Smooth muscle cell (in vitro differentiated cells): ENCODE measurements around the gene PSMA3. TPM values are rescaled to one million over a fixed set of nuclear protein-coding genes. Genes with fewer than 3 reads are reported as not detected.

Experiments used
- DNase-seq: peaks from one replicate; lab custom pipeline; 2025; ENCODE audit not compliant: unreplicated experiment; lab: John Stamatoyannopoulos, UW
- H2AFZ ChIP-seq: fragments of 200-600 bp; sonication (generic); 2 replicates; pipeline ENCODE4 v1.6.0; 2016; ENCODE audit warnings: antibody characterized with exemption, low read depth, mild to moderate bottlenecking
- H3F3A ChIP-seq: fragments of 200-600 bp; sonication (generic); 2 replicates; pipeline ENCODE4 v1.6.0; 2017; ENCODE audit warnings: antibody characterized with exemption, low read depth
- H3K27ac ChIP-seq: fragments of 200-600 bp; sonication (generic); 2 replicates; pipeline ENCODE4 v1.5.1; 2016; ENCODE audit warnings: low read depth, mild to moderate bottlenecking
- H3K27me3 ChIP-seq: fragments of 200-600 bp; sonication (generic); 2 replicates; pipeline ENCODE4 v1.6.1; 2016; ENCODE audit warnings: low read depth, mild to moderate bottlenecking
- H3K36me3 ChIP-seq: fragments of 200-600 bp; sonication (generic); 2 replicates; pipeline ENCODE4 v1.5.1; 2016; ENCODE audit warnings: low read depth
- H3K4me1 ChIP-seq: fragments of 200-600 bp; sonication (generic); 2 replicates; pipeline ENCODE4 v1.5.1; 2016; ENCODE audit warnings: low read depth
- H3K4me2 ChIP-seq: fragments of 200-600 bp; sonication (generic); 2 replicates; pipeline ENCODE4 v1.6.0; 2016; ENCODE audit warnings: mild to moderate bottlenecking
- H3K4me3 ChIP-seq: fragments of 200-600 bp; sonication (generic); 2 replicates; pipeline ENCODE4 v1.5.1; 2016; ENCODE audit warnings: mild to moderate bottlenecking
- H3K79me2 ChIP-seq: fragments of 200-600 bp; sonication (generic); 2 replicates; pipeline ENCODE4 v1.6.0; 2016; ENCODE audit warnings: low read depth, mild to moderate bottlenecking
- H3K9ac ChIP-seq: fragments of 200-600 bp; sonication (generic); 2 replicates; pipeline ENCODE4 v1.6.0; 2016; ENCODE audit warnings: low read depth
- H3K9me3 ChIP-seq: fragments of 200-600 bp; sonication (generic); replicated peaks from 2 replicates; pipeline ENCODE4 v1.5.1; 2016; ENCODE audit warnings: low read depth
- H4K20me1 ChIP-seq: fragments of 200-600 bp; sonication (generic); 2 replicates; pipeline ENCODE4 v1.6.0; 2016; ENCODE audit warnings: low read depth
- WGBS: methylation state at CpG from one replicate; pipeline ENCODE4 v1.1.7; 2016; ENCODE audit warnings: low lambda C conversion rate; 5-methylcytosine and 5-hydroxymethylcytosine counted together
- polyA plus RNA-seq: library from polyadenylated mRNA; unstranded; fragments of >200 nt; fragmentation: Nextera tagmentation; extraction: Ambion mirVana; gene quantifications from 2 replicates; pipeline ENCODE4 v1.2.1, GENCODE V29; 2016
- total RNA-seq: library from RNA; depleted of rRNA; stranded (reverse); fragments of >200 nt; gene quantifications from 2 replicates; pipeline ENCODE4 v1.2.3, GENCODE V29; 2014
- TF ChIP-seq, protein P1 (sequence below): fragments of 200-600 bp; sonication (generic); IDR thresholded peaks from 2 replicates; pipeline ENCODE4 v1.5.1; 2017; ENCODE audit warnings: borderline replicate concordance, mild to moderate bottlenecking, antibody characterized with exemption; ENCODE audit not compliant: insufficient read depth, poor library complexity, severe bottlenecking

Gene PSMA3
- total and polyA plus RNA-seq, 2 experiments from 2014 or later = 133 to 189 TPM

- no peak overlapping the region for H2AFZ ChIP-seq
- TF ChIP-seq, protein P1, sequence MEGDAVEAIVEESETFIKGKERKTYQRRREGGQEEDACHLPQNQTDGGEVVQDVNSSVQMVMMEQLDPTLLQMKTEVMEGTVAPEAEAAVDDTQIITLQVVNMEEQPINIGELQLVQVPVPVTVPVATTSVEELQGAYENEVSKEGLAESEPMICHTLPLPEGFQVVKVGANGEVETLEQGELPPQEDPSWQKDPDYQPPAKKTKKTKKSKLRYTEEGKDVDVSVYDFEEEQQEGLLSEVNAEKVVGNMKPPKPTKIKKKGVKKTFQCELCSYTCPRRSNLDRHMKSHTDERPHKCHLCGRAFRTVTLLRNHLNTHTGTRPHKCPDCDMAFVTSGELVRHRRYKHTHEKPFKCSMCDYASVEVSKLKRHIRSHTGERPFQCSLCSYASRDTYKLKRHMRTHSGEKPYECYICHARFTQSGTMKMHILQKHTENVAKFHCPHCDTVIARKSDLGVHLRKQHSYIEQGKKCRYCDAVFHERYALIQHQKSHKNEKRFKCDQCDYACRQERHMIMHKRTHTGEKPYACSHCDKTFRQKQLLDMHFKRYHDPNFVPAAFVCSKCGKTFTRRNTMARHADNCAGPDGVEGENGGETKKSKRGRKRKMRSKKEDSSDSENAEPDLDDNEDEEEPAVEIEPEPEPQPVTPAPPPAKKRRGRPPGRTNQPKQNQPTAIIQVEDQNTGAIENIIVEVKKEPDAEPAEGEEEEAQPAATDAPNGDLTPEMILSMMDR = no peak
- no peak overlapping the region for H3K9ac ChIP-seq
- peaks cover 5% of the 10 kb centered on the region for H4K20me1 ChIP-seq
- no peaks in the 10 kb centered on the region for H3F3A ChIP-seq
- H3K9me3 ChIP-seq = no peaks in the 10 kb centered on the region
- peaks cover 47% of the 10 kb centered on the region for H3K79me2 ChIP-seq
- H3K4me3 ChIP-seq = no peak overlapping the region
- peaks cover 6% of the 10 kb centered on the region for H3K36me3 ChIP-seq
- no peaks in the 10 kb centered on the region for H3K4me1 ChIP-seq
- no peaks in the 10 kb centered on the region for H3K27me3 ChIP-seq
- 87% methylated on average over 2 of the region's 2 CpGs for WGBS
- H3K27ac ChIP-seq = no peak overlapping the region
- no peak for DNase-seq
- H3K4me2 ChIP-seq = no peak overlapping the region
Measured at GRCh38 chr14:58305730-58306129, 61.1 kb downstream of the PSMA3 start.

DNA sequence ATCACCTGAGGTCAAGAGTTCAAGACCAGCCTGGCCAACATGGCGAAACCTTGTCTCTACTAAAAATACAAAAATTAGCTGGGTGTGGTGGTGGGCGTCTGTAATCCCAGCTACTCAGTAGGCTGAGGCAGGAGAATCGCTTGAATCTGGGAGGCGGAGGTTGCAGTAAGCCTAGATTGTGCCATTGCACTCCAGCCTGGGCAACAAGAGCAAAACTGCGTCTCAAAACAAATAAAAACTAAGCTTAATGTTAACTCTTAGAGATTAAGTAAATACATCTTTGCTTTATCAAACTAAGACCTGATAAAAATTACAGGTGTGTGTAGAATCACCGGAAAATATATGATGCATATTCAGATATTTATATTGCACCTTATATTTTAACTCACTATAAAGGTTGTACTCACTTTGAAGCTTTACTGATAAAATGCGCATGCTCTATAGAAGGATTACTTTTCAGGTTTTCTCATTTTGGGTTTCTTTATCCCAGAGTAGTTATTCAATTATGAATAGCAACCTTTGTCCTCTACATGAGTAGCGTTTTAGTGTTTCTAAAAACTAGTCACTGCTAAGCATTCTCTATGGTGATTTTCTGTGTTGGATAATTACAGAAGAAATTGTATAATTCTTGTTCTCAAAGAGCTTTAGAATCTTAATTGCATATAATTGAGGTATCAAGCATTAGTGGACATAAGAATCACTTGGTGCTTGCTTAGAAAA, 63.1 kb downstream of the PSMA3 start:
- TF ChIP-seq, protein P1 = no peak
- no peaks in the 10 kb centered on the region for H3F3A ChIP-seq
- H3K27me3 ChIP-seq = no peaks in the 10 kb centered on the region
- DNase-seq = no peak
- no peak overlapping the region for H3K4me2 ChIP-seq
- peaks cover 5% of the 10 kb centered on the region for H4K20me1 ChIP-seq
- H3K27ac ChIP-seq = no peak overlapping the region
- H3K9me3 ChIP-seq = no peaks in the 10 kb centered on the region
- H3K4me1 ChIP-seq = no peaks in the 10 kb centered on the region
- H3K4me3 ChIP-seq = no peak overlapping the region
- WGBS = 96% methylated on average over 8 of the region's 8 CpGs
- H3K9ac ChIP-seq = no peak overlapping the region
- H3K36me3 ChIP-seq = peaks cover 6% of the 10 kb centered on the region
- H3K79me2 ChIP-seq = peaks cover 39% of the 10 kb centered on the region
- no peak overlapping the region for H2AFZ ChIP-seq

DNA sequence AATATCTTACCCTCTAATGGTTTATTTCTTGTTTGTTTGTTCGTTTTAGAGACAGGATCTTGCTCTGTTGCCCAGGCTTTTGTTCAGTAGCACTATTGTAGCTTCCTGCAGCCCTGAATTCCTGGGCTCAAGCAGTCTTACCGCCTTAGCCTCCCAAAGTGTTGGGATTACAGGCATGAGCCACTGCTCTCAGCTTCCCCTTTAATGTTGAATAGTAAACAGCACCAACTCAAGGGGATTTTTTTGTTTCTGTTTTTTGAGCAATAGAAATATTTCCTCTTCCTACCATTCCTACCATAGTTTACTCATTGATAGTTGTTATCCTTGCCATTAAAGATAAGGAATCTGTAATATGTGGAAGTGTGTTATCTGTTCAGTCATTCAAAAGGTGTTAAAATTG, 64.4 kb downstream of the PSMA3 start:
- Histone ChIP-seq H3K27me3 (no peaks in the 10 kb centered on the region), H3K4me3 (no peak overlapping the region), H4K20me1 (peaks cover 5% of the 10 kb centered on the region), H3K27ac (no peak overlapping the region), H3K36me3 (peaks cover 6% of the 10 kb centered on the region), H3K79me2 (peaks cover 29% of the 10 kb centered on the region), H2AFZ (no peak overlapping the region), H3K4me2 (no peak overlapping the region), H3K4me1 (no peaks in the 10 kb centered on the region), H3K9ac (no peak overlapping the region), H3K9me3 (no peaks in the 10 kb centered on the region), H3F3A (no peaks in the 10 kb centered on the region)
- WGBS = 94% methylated on average over 2 of the region's 2 CpGs
- DNase-seq = no peak
- TF ChIP-seq, protein P1 = no peak

GRCh38 chr14:58313699-58314098, 69.1 kb downstream of the PSMA3 start:
- no peak for DNase-seq
- peaks cover 6% of the 10 kb centered on the region for H3K36me3 ChIP-seq
- no peak overlapping the region for H2AFZ ChIP-seq
- no peaks in the 10 kb centered on the region for H3K4me1 ChIP-seq
- H3K4me3 ChIP-seq = no peak overlapping the region
- no peaks in the 10 kb centered on the region for H3F3A ChIP-seq
- 94% methylated on average over 1 of the region's 1 CpG for WGBS
- H3K9ac ChIP-seq = no peak overlapping the region
- TF ChIP-seq, protein P1 = no peak
- H4K20me1 ChIP-seq = peaks cover 5% of the 10 kb centered on the region
- no peaks in the 10 kb centered on the region for H3K9me3 ChIP-seq
- H3K79me2 ChIP-seq = peaks cover 12% of the 10 kb centered on the region
- no peak overlapping the region for H3K27ac ChIP-seq
- no peaks in the 10 kb centered on the region for H3K27me3 ChIP-seq
- H3K4me2 ChIP-seq = no peak overlapping the region
